T-helper 1 cell (primary cell): ENCODE results near the gene POC1B.
"Not testable (repeated sequence)": the region's sequence is repeated elsewhere in the genome, so short reads cannot be mapped to it uniquely, and the experiment has no call there.

Source experiments
- DNase-seq, 5 donors: peaks; one replicate each; pipeline ENCODE4 v3.0.0-alpha.2; 2012 to 2020

Gene POC1B

DNA sequence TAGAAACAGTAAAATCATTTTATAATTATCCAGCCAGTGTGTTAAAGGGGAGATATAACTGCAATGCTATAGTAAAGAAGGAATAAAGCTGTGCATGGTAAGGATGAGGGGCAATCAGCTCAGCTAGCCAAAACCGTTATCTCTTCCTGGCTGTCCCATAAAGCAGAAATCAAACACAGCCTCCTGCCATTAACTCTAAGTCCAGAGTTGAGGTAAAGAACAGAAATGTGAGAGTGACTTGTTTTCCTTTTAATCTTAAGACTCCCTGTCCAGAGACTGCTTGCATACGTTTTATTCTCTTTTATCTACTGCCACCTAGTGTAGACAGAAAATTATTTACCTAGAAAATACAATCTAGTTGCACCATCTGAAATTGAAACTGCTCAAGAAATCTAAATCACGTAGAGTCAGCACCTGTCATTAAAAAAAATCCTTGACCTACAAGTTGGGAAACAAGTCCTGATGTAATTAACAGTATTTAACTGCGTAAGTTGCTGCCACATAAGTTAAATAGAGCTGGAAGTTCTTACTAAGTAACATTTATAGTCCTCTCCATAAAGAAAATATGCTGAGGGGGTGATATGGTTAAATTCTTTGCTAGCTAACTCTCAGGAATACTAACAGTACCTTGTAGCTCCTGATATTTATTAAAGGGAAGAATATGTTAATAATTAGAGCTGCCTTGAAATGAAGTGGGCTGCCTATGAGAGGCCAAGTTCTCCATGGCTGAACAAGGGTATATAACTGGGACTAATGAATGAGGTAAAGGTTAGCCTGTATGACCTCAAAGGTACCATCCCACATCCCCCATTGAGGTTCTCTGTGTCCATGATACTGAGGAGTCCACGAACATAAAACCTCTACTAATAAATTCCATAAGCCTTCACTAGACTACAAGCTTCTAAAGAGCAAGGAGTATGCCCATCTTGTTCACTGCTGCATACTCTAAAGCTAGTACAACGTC is 63.9 kb downstream of the POC1B start:
- peak in 1 of 5 donors; percentile 78 for DNase-seq

- DNase-seq = no peak
These were observed 64.7 kb downstream of the POC1B start for GRCh38 chr12:89461190-89461589.

- not testable (repeated sequence) for DNase-seq
These were observed 66.6 kb downstream of the POC1B start for GRCh38 chr12:89459279-89459678.

GRCh38 chr12:89456565-89456964 is 69.3 kb downstream of the POC1B start:
- no peak for DNase-seq

GRCh38 chr12:89454080-89454848 is 71.6 kb downstream of the POC1B start:
- DNase-seq = no peak

GRCh38 chr12:89453121-89453978 is 72.5 kb downstream of the POC1B start:
- DNase-seq = no peak

GRCh38 chr12:89451841-89452251 is 74.0 kb downstream of the POC1B start:
- no peak for DNase-seq

GRCh38 chr12:89450907-89451306 is 74.9 kb downstream of the POC1B start:
- DNase-seq = no peak

DNA sequence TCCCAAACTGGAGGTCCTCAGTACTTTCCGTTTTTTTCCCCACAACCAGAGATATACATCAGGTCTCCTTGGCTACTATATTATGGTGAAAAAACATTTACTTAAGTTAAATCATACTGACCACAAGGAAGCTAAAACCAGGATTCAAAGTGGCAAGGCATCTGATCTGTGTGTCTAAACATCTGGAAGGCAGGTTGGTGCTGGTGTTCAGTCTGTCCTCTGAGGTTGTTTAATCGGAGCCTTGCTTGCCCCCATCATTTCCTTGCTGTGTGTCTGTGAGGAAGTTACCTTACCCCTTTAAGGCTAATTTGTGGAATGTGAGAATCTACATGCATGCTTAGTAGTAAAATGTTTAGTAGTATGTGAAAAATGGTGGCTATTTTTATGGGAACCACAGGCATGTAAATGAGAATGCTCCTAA is 76.9 kb downstream of the POC1B start:
- DNase-seq = no peak

DNA sequence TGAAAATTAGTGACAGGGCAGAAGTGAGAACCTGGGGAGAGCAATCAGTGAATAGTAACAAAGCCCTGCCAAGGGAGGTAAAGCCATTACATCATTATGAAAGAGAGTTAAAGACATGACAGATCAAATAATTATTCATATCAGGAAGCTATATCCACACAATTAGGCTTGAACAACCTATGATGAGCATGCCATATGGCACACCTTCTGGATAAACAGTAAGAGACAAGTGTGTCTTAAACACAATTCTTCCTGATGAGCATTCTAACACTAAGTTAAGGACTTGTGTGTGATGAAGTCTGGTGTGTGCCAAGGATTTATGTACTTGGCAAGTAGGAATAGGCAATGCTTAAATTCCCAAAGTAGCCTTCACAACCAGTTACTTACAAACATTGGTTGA is 77.3 kb downstream of the POC1B start:
- no peak for DNase-seq

GRCh38 chr12:89439941-89440340 is 85.9 kb downstream of the POC1B start:
- no peak for DNase-seq

GRCh38 chr12:89437231-89437630 is 88.6 kb downstream of the POC1B start:
- no peak for DNase-seq

GRCh38 chr12:89436062-89436461 is 89.8 kb downstream of the POC1B start:
- DNase-seq = no peak

DNA sequence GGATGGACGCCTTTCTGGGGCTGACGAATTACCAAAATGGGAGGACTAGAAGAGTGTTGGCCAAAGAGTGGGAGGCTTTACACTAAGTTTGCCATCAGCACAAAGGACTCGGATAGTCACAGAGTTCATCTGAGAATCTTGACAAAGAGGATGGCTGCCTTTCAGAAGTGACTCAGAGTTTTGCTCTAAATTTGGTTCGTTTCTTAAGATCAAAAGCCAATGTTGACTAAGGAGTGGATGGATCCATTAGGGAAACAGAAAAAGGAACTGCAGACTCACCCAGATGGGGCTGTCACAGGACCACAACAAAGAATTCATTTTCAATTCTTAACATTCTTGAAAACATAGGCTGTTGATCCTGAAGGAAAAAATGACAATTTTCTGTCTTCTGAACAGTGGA is 92.2 kb downstream of the POC1B start:
- DNase-seq = no peak

GRCh38 chr12:89432396-89432795 is 93.5 kb downstream of the POC1B start:
- DNase-seq = no peak

- DNase-seq = no peak
These were observed 96.3 kb downstream of the POC1B start for GRCh38 chr12:89429528-89429927.

DNA sequence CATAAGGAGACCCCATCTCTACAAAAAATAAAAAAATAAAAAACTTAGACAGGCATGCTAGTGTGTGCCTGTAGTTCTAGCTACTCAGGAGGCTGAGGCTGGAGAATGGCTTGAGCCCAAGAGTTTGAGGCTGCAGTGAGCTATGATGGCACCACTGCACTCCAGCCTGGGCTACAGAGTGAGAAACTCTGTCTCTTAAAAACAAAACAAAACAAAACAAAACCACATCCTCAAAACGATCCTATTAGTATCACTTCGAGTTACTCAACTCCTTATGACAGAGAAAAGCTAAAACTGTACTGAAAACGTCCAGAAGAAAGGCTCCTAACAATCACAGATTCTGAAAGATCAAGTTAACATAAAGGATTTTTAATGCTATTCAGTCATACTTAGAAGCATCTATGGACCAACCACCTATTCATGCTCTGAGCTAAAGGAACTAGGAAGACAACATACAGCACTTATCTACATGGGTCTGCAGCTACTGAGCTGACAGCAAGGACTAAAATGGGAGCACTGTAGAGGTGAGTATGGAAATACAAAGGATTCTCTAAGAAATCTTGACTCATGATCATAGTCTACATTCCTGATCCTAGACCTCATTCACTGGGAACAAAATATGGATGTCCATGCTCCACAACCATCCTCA is 98.2 kb downstream of the POC1B start:
- peak in 1 of 5 donors; percentile 76 for DNase-seq

DNA sequence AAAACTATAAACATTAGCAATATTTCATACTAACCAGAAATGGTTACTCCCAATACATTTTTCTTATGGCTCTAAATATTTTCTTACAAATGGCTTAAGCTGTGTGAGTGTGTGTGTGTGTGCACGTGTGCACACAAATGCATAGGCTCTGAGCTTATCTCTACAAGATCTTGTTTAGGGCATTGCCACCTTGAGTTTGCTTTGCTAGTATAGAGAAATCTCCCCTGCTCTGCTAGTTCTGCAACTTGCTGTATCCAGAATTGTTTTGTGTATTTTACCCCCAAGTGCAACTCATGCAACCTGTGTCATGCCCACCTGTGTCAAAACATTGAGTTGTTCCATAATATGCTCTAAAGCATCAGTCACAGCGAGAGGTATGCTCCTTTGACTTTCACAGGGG is 101.0 kb downstream of the POC1B start:
- no peak for DNase-seq

- DNase-seq = no peak
These were observed 101.5 kb downstream of the POC1B start for GRCh38 chr12:89424389-89424788.

GRCh38 chr12:89421092-89421835 is 104.6 kb downstream of the POC1B start:
- DNase-seq = no peak

DNA sequence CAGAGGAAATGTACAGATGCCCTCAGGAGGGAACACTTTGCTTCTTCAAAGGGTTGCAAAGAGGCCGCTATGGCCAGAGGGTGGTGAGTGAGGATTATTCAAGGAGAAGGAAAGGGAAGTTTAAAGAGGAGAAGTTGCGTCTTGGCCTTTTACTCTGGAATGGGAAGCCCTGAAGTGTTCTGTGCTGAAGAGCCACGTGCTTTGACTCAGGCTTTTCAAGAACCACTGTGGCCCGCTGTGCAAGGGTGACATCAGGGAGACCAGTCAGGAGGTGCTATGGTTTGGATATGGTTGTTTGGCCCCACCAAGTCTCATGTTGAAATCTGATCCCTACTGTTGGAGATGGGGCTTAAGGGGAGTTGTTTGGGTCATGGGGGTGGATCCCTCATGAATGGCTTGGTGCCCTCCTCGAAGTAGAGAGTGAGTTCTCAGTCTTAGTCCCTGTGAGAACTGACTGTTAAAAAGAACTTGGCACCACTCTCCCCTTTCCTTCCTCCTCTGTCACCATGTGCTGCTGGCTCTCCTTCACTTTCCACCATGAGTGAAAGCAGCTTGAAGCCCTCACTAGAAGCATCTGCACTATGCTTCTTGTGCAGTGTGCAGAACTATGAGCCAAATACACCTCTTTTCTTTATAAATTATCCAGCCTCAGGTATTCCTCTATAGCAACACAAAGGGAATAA is 107.5 kb downstream of the POC1B start:
- no peak for DNase-seq
